ENCODE measurements around the gene ST6GAL1. TPM values are rescaled to one million over a fixed set of nuclear protein-coding genes. Genes with fewer than 3 reads are reported as not detected.

ST6GAL1 gene
- total and polyA plus RNA-seq, 2 of the 13 experiments (the other 11 are each of a cell fraction or from before 2014, with no cell fraction given): 79.9 to 164 TPM

DNA sequence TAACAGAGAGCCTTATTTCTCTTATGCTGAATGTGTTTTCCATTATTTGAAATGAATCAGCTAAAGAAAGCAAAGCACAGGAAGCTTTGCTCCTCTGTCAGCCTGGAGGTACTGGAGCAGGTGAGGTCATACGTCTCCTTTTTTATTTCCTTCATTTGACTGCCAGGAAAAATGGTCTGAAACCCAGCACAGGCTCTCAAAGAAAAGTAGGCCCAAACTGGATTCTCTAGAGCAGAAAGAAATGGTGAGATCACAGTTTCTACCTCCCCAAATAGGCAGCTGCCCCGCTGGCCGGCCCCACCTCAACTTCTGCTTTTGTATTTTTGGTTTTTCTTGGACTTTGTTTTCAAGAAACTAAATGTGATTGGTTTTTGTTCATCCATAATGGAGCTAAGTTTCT lies 113.9 kb downstream of the ST6GAL1 start (continued):
- TF ChIP-seq, protein P1, sequence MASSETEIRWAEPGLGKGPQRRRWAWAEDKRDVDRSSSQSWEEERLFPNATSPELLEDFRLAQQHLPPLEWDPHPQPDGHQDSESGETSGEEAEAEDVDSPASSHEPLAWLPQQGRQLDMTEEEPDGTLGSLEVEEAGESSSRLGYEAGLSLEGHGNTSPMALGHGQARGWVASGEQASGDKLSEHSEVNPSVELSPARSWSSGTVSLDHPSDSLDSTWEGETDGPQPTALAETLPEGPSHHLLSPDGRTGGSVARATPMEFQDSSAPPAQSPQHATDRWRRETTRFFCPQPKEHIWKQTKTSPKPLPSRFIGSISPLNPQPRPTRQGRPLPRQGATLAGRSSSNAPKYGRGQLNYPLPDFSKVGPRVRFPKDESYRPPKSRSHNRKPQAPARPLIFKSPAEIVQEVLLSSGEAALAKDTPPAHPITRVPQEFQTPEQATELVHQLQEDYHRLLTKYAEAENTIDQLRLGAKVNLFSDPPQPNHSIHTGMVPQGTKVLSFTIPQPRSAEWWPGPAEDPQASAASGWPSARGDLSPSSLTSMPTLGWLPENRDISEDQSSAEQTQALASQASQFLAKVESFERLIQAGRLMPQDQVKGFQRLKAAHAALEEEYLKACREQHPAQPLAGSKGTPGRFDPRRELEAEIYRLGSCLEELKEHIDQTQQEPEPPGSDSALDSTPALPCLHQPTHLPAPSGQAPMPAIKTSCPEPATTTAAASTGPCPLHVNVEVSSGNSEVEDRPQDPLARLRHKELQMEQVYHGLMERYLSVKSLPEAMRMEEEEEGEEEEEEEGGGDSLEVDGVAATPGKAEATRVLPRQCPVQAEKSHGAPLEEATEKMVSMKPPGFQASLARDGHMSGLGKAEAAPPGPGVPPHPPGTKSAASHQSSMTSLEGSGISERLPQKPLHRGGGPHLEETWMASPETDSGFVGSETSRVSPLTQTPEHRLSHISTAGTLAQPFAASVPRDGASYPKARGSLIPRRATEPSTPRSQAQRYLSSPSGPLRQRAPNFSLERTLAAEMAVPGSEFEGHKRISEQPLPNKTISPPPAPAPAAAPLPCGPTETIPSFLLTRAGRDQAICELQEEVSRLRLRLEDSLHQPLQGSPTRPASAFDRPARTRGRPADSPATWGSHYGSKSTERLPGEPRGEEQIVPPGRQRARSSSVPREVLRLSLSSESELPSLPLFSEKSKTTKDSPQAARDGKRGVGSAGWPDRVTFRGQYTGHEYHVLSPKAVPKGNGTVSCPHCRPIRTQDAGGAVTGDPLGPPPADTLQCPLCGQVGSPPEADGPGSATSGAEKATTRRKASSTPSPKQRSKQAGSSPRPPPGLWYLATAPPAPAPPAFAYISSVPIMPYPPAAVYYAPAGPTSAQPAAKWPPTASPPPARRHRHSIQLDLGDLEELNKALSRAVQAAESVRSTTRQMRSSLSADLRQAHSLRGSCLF (CRISPR knock-in tag; IDR thresholded peaks at IDR 0.05; ENCODE audit: borderline replicate concordance): no peak
- TF ChIP-seq PAX8 (CRISPR knock-in tag; IDR thresholded peaks at IDR 0.05; ENCODE audit: borderline replicate concordance) (no peak), ZSCAN20 (CRISPR knock-in tag; IDR thresholded peaks at IDR 0.05; ENCODE audit: borderline replicate concordance) (no peak)

- Histone ChIP-seq H3K27ac (ENCODE audit: extremely low read length, insufficient read depth, low read length) (peak overlapping the region; percentile 99), H3K4me3 (replicated peaks in 1 of 3; ENCODE audit: insufficient read depth in 1 of 3, low read depth in 2 of 3, low read length in 3 of 3) (peak overlapping the region; percentile 1 to 32 (median 32); a peak in 4 of 6 replicates), H3K27me3 (ENCODE audit: control insufficient read depth in 1 of 2, insufficient read depth in 2 of 2, low read length in 2 of 2) (no peaks in the 10 kb centered on the region), H3K36me3 (replicated peaks in 1 of 2; ENCODE audit: control insufficient read depth in 1 of 2, insufficient read depth in 2 of 2, low read length in 2 of 2) (peaks cover 18 to 52% of the 10 kb centered on the region in 2 experiments), H4K20me1 (ENCODE audit: insufficient read depth, low read length) (peaks cover 20% of the 10 kb centered on the region), H2AFZ (ENCODE audit: low read length) (no peak overlapping the region), H3K9me3 (ENCODE audit: low read length) (no peaks in the 10 kb centered on the region), H3K4me1 (ENCODE audit: insufficient read depth, low read length) (peaks cover 97% of the 10 kb centered on the region), H3K9ac (ENCODE audit: insufficient read depth, low read depth, low read length) (0 out of 2 replicates have a peak overlapping the region, but pooled peaks have one; percentile 38), H3K4me2 (ENCODE audit: low read depth, low read length) (peak overlapping the region; percentile 100), H3K79me2 (ENCODE audit: insufficient read depth, low read length) (peaks cover 91% of the 10 kb centered on the region)
- in situ Hi-C loops (cut with HindIII; ENCODE audit: extremely low pct_ligation_motif_present, low pct_unique_long_range_greater_than_20kb): no loop called here
- BruUV-seq (replicated peaks): no TSS peak
- no peak for ATAC-seq
- ChIA-PET POLR2A (interaction anchor here (0.9 to 1.4 kb wide), 2 partner anchors 15 to 113 kb away, joined by 4 read pairs; no protein-coding TSS in a partner anchor), CTCF (ENCODE audit: low intra/inter-chr PET ratio, low total read pairs) (no interaction called here)
- intact Hi-C loops (cut with micrococcal nuclease; ENCODE audit: unreplicated experiment): loop anchor here (5.0 kb wide), 2 partner anchors 68 to 113 kb away; partner anchors contain the start of gene ST6GAL1
- FAIRE-seq: no peak
- 77% methylated on average over 4 of the region's 4 CpGs for WGBS (ENCODE audit: low lambda C conversion rate)
- no peak for TF ChIP-seq GLMP (CRISPR knock-in tag; IDR thresholded peaks at IDR 0.05; ENCODE audit: borderline replicate concordance)
- 0 out of 2 replicates have a peak, but pooled peaks have one; percentile 11 for TF ChIP-seq GATAD2A (CRISPR knock-in tag; IDR thresholded peaks at IDR 0.05)
- no peak for TF ChIP-seq ZNF33A (CRISPR knock-in tag; IDR thresholded peaks at IDR 0.05; ENCODE audit: borderline replicate concordance)
- no peak for DNase-seq (ENCODE audit: low spot score)
Observed at GRCh38 chr3:187044867-187045552, 114.7 kb downstream of the ST6GAL1 start.

Measured in HepG2 (cell line).